HG03280 (cell line): ENCODE data around the gene IBSP.

Experiments
- ATAC-seq: cut with Tn5 transposase; IDR thresholded peaks from one replicate; pipeline ENCODE4 v1.9.1; 2021; ENCODE audit warnings: mild to moderate bottlenecking, moderate library complexity; ENCODE audit not compliant: unreplicated experiment

IBSP gene

DNA sequence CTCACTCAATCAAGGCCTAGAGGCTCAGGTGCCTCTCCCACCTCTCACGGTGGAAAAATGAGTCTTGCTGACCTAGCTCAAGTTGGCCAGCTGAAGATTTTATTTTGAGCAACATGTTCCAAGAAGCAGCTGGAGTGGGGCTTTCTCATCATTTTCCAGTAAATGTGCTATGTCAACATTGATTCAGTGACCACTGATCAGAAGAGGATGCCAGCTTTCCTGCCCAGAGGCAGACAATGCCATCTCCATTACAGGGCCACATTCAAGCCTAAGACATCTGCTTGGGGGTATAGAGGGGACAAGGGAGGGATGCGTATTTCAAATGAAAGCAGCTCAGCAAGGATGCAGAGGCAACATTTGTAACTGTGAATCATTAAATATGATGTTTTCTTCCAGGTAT is 36.4 kb downstream of the IBSP start:
- ATAC-seq, result no peak

GRCh38 chr4:87838205-87838604 is 38.9 kb downstream of the IBSP start:
- no peak for ATAC-seq

DNA sequence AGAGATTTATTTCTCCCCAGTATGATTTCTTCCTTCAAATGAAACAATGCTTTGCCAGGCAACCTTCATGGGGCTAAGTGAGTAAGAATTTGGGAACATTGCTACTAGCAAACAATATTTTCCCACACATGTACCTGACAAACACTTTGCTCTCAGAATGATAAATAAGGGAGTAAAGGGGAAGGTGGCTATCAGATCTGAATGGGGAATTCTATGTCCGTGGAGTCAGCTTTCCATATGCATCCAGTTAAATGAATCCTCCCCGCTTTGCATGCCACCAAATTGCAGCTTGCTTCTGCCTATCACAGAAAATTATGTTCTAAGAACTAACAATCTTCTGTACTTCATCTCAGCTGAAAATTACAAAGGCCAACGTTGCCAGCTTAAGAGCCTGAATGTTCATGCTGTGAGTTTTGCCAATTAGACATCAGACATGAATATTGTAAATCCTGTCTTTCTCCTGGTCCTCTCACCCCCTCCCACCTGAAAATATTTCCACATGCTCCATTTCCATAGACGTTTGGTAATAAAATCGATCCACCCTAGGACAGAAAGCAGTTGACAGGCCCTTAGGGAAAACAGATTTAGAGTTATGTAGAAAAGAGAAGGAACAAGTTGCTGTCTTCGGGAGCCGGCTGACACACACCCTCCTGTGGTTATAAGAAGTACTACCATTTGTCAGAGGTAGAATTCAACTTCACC is 39.7 kb downstream of the IBSP start:
- ATAC-seq, result peak; percentile 68

GRCh38 chr4:87839592-87839946 is 40.2 kb downstream of the IBSP start:
- no peak for ATAC-seq

- ATAC-seq, result no peak
These were observed 40.8 kb downstream of the IBSP start for GRCh38 chr4:87840149-87840548.

DNA sequence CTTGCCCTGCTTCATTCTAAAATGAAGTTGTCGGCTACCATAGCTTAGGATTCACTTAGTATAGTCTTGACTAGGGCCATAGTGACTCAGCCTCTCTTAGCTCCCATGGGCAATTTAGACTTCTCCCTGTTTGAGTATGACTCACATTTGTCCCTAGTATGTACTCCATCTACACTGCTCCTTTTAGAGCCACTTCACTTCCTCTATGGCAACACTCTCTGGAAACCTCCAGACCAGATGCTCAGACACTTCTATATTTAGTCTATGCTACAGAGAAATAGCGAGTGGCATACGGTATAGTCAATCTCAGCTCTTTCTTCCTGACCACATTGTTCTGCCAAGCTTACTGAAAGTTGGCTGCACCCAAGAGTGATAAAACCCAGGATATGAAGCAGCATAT is 44.6 kb downstream of the IBSP start:
- no peak for ATAC-seq

- no peak for ATAC-seq
These were observed 45.1 kb downstream of the IBSP start for GRCh38 chr4:87844452-87844851.

DNA sequence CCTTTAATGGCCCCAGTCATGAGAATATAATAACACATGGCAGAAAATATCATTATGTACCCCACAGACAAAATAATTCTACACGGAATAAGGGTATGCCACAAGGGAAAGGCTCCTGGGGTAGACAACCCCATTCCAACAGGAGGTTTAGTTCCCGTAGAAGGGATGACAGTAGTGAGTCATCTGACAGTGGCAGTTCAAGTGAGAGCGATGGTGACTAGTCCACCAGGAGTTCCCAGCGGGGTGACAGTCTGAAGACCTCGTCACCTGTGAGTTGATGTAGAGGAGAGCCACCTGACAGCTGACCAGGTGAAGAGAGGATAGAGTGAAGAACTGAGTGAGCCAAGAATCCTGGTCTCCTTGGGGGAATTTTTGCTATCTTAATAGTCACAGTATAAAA is 46.9 kb downstream of the IBSP start:
- no peak for ATAC-seq

GRCh38 chr4:87848622-87849351 is 49.4 kb downstream of the IBSP start:
- ATAC-seq, result peak; percentile 90

GRCh38 chr4:87849612-87850011 is 50.3 kb downstream of the IBSP start:
- ATAC-seq, result no peak

GRCh38 chr4:87851332-87851731 is 52.0 kb downstream of the IBSP start:
- ATAC-seq, result no peak

DNA sequence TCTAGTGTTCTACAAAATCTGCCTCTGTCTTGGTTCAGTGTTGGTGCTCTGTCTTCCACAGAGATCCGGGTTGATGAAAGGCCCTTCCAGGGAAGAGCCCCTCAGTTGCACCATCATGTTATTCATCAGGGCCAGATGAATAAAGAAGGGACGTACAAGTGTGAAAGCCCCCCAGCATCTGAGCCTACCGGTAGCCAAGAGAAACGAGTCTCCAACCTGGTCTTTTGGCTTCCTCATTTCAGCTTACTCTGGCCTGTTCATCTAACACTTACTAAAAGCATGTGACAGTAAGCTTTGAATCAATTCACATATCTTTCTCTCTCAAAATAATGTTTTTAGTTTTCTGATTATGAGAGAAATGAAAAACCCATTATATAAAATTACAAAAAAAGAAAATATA is 52.6 kb downstream of the IBSP start:
- no peak for ATAC-seq

GRCh38 chr4:87853108-87853507 is 53.8 kb downstream of the IBSP start:
- no peak for ATAC-seq

- no peak for ATAC-seq
These were observed 54.5 kb downstream of the IBSP start for GRCh38 chr4:87853891-87854290.

DNA sequence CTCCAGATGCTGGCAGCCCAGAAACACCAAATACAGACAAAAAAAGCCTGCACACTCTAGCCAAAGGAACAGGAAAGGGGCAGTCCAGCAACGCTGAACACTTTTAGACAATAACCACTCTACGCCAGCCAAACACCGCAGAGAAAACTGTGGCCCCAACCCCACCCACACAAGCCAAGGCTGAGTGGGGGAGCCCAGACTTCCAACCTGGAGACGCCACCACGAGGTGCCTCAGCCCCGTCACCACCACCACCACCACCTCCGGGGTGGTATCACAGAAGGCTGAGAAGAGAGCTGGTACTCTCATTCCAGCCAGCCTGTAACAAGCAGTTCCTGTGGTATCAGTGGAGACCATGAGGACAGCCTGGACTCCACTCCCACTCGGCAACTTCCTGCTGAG is 56.2 kb downstream of the IBSP start:
- no peak for ATAC-seq

DNA sequence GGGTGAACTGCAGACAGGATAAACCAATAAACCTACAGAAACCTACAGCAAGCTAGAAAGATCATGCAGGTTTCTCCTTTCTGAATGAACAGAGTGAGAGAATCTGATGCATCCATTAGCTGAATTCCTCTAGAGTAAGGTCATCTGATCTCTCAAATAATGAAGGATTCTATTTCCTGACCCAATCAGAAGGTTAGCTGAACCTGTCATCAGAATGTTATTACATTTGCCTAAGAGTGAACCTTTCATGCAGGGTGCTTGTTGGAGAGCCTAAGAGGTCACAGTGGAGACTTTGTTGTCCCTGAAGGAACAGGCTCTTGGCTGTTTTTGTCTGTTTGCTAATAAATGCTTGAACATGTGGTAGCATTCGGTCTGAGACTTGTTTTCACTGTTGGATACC is 57.5 kb downstream of the IBSP start:
- no peak for ATAC-seq

DNA sequence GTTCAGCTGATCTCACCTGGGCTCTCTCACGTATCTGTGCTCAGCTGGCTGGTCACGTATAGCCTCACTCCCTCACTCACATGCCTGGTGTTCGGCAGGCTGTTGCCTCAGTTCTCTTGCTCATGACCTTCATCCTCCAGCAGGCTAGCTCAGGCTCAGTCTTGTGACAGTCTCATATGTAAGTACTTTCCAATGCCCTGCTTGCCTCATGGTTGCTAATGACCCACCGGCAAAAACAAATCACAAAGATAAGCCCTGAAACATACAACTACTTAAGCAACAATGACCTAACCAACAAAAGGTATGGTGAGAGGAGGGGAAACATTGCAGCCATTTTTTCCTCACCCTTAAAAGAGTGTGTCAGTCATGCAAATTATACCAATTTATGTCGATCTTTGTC is 58.4 kb downstream of the IBSP start:
- ATAC-seq, result no peak
